Suprapubic skin (tissue), 4 donors: ENCODE data around the gene HOXA5.

Experiments used
- CTCF ChIP-seq, 2 donors: fragments of 200-600 bp in 1 of 2; fragments of 450-650 bp in 1 of 2; sonication (generic) in 1 of 2; IDR thresholded peaks; one replicate each; pipeline ENCODE4 v1.5.1; 2016 to 2019; ENCODE audit warnings: antibody characterized with exemption in 2 of 2, mild to moderate bottlenecking in 1 of 2, moderate library complexity in 1 of 2
- EP300 ChIP-seq: sonication (generic); formaldehyde crosslinking; IDR thresholded peaks from one replicate; pipeline ENCODE4 v1.6.1; 2017; ENCODE audit warnings: antibody characterized with exemption
- POLR2AphosphoS5 ChIP-seq, 3 donors: sonication (generic); formaldehyde crosslinking; IDR thresholded peaks; one replicate each; pipeline ENCODE4 v1.6.1; 2017; ENCODE audit warnings: antibody characterized with exemption in 3 of 3

- TF ChIP-seq EP300 (no peak), CTCF (IDR thresholded peaks at IDR 0.05) (no peak), POLR2AphosphoS5 (IDR thresholded peaks at IDR 0.05) (no peak)
Measured at GRCh38 chr7:27095897-27096767, 47.3 kb downstream of the HOXA5 start, which contains the start of gene HOXA1.
